SHP77 treated with DMSO at 0.1 percent for 48 hours (cell line): ENCODE data around the gene PPP4R4.

ENCODE experiments used
- DNase-seq: peaks from one replicate; lab custom pipeline; 2025; lab: John Stamatoyannopoulos, UW

PPP4R4 gene

GRCh38 chr14:94306047-94306978 lies 132.2 kb downstream of the PPP4R4 start:
- DNase-seq, result no peak

DNA sequence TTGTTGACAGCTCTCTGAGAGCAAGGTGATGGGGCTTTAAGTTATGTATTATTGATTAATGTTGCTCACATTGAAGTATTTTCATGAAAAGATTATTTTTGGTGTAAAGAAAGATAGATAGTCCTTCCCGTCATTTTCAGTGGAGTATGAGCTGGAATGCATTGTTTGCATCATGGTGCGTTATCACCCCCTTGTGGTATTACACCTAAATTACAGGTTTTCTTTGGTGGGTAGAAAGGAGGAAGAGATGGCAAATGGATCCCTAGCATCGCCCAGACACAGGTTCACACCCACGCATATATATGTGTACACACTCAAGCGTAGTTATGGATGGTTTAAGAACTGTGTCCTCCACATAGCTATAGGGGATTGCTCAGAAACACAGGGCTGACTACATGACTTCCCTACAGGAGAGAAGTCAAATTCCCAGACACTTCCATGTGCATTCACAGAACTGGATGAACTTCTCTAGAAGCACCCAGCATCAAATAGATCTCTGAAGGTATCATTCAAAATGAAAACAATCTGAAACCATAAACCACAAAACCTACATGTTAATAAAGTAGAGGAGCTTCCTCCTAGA lies 133.4 kb downstream of the PPP4R4 start:
- no peak for DNase-seq

DNA sequence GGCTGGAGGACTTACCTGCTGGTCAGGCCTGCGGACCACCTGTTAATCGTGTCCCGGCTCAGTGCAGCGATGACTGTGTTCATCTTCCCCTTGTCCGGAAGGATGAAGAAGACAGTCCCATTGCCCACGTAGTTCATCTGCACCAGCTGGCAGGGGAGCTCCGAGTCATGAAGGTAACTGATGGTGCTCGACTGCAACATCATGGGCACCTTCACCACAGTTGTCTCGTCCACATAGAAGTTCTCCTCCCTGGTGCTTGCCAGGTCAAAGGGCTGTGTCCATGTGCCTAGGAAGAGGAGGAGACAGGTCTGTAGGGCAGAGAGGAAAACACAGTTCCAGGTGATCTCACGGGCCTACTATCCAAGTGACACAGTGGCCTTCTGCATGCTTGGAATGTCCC lies 135.6 kb downstream of the PPP4R4 start:
- DNase-seq, result no peak

- no peak for DNase-seq
These were observed 136.1 kb downstream of the PPP4R4 start for GRCh38 chr14:94310248-94310647.

GRCh38 chr14:94312481-94313246 lies 138.5 kb downstream of the PPP4R4 start:
- DNase-seq, result no peak

- DNase-seq, result no peak
These were observed 140.0 kb downstream of the PPP4R4 start for GRCh38 chr14:94313991-94314655.

DNA sequence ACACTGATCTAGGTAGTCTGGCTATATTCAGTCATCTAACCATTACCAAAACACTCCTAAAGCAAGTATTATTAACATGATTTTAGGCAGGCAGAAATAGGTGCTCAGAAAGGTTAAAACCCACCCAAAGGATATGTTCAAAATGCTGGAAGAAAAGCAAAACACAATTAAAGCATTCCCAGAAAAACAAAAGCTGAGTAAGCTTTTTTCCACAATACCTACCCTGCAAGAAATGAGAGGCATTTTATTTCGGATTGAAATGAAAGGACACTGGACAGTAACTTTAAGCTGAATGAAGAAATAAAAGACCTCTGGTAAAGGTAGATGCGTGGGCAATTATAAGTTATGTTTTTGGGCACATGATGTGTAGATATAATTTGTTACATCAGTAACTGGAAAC lies 140.8 kb downstream of the PPP4R4 start:
- no peak for DNase-seq

- DNase-seq, result no peak
These were observed 142.6 kb downstream of the PPP4R4 start for GRCh38 chr14:94316692-94317091.

- no peak for DNase-seq
These were observed 143.1 kb downstream of the PPP4R4 start for GRCh38 chr14:94317259-94317658.

DNA sequence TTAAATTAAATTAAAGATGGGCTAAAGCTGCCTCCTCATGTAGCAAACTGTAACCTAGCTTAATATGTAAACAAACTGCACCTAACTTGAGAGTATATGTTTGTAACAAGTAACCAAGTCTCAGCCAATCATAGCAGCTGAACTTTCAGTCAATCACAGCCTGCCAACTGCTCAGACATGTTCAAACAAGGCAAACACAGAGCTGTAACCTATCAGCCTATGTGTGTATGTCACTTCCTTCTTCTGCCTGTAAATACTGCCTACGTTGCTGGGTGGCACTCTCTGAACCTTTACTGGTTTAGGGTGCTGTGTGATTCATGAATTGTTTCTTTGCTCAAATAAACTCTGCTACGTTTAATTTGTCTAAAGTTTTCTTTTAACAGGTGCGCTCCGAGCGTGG lies 146.1 kb downstream of the PPP4R4 start:
- DNase-seq, result peak; percentile 19

DNA sequence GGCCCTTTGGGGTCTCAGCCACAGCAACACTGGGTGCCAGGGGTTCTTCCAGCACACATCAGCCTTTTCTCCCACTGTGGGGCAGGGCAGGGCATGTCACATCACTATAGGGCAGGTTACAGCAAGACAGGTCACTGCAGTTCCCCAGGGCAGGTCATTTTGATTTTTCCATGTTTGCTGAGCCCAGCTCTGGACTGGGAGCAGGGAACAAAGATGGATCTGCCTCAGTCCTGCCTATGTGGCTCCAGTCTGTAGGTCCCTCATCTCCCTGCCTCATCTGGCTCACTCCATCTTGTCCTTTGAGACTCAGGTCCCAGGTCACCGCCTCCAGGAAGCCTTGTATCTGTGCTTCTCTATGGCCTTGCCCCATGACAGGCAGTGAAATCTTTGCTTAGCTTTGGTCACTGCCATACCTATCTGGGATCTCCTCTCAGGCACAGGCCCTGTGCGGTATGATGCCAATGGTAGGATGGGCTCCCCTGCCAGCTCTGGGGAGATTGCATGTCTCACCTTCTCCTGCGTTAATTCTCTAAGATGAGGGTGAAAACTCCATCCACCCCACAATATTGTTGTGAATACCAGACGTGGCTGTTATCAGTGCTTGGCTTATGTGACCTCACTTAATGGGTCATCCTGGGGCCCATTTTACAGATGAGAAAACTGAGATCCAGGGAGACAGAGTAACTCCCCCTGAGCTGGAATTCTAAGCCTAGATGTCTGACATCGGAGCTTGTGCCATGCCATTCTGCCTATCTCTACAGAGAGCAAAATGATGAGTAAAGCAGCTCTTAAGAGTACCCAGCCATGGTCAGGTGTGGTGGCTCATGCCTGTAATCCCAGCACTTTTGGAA lies 147.5 kb downstream of the PPP4R4 start:
- no peak for DNase-seq

DNA sequence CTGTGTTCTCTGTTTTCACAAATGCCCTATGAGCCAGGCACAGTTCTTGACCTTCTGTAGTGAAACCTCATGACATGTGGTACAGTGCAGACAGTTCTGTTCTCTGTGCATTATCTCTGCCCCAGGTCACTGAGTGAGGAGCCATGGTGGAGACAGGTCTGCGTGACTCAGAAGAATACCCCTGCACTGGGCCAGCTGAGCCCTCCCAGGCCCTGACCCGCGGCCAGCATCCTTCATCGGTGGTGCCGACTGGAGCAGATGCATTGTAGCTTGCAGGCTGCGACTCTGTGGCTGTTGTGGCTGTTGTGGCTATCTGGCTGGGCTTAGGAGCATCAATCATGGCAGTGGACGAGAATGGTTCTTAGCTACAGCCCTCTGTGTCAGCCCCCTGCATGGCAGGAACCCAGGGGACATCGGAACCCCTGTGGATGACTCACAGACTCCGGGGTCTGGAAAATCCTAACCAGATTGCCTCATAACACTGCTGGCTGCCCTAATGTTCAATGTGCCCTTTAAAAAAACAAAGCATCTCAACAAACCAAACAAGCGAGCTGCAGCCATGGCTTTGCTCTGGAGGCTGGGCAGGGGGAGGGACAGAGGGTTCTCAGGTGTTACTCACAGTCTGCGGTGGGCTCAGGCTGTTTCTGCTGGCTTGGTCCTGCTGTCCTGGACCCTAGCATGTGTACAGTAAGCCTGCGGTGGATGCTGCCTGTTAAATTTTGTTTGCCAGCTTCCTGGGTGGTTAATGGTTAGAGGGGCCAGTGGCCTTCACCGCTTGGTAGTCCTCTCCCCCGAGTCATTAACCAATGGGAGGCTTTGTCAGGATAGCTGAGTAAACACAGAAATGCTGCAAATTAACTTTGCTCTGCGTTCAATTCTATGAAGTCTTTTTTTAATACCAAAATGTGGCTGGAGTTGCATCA lies 148.8 kb downstream of the PPP4R4 start, which contains the start of gene SERPINA6:
Gene SERPINA6, minus strand, starts transcription at position 689 of the 923 bp plus-strand sequence. CDS start 8,688 bp downstream, outside the sequence.
- DNase-seq, result no peak

GRCh38 chr14:94328196-94328595 lies 154.1 kb downstream of the PPP4R4 start:
- no peak for DNase-seq
